GM19099 (cell line): Measurements from ENCODE around the gene SEPTIN1.
A peak's percentile ranks its signal among the peaks of the same experiment; 100 is the strongest.

Source experiments
- POLR2A ChIP-seq: IDR thresholded peaks from 3 replicates; pipeline ENCODE4 v1.6.1; 2011; ENCODE audit warnings: low read depth; ENCODE audit not compliant: insufficient read length; ENCODE audit errors: extremely low read depth

The SEPTIN1 gene, protein sequence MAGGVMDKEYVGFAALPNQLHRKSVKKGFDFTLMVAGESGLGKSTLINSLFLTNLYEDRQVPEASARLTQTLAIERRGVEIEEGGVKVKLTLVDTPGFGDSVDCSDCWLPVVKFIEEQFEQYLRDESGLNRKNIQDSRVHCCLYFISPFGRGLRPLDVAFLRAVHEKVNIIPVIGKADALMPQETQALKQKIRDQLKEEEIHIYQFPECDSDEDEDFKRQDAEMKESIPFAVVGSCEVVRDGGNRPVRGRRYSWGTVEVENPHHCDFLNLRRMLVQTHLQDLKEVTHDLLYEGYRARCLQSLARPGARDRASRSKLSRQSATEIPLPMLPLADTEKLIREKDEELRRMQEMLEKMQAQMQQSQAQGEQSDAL

DNA sequence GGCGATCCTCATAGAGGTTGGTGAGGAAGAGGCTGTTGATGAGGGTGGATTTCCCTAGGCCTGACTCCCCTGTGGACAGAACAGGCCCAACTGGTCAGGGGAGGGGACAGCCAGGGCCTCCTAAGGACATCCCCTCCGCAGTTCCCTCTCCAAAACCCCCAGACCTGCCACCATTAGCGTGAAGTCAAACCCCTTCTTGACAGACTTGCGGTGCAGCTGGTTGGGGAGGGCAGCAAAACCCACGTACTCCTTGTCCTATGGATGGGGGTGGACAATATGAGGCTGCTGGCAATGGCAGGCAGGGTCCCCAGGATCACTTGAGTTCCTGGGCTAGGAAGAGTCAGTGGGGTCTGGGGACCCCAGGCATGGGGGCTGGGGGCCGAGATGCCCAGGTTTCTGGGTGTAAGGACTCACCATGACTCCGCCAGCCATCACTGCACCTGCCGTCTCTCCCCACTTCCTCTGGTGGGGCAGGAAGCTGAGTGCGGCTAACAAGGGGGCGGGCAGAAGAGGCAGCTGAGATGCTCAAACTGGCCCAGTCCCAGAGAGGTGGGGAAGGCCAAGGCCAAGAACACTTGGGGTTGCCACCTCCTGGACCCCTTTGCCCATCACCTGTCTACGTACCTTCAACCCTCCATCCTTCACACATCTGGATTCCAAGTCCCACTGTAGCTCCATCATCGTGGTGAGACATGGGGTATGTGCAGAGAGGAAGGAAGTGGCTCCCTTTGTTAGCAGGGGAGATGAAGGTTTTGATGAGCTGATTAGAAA, at the start of gene SEPTIN1:
Gene SEPTIN1, minus strand, starts transcription at position 451 of the 771 bp plus-strand sequence. Its CDS starts 19 bp downstream, at position 432.
- TF ChIP-seq POLR2A = peak; percentile 77

DNA sequence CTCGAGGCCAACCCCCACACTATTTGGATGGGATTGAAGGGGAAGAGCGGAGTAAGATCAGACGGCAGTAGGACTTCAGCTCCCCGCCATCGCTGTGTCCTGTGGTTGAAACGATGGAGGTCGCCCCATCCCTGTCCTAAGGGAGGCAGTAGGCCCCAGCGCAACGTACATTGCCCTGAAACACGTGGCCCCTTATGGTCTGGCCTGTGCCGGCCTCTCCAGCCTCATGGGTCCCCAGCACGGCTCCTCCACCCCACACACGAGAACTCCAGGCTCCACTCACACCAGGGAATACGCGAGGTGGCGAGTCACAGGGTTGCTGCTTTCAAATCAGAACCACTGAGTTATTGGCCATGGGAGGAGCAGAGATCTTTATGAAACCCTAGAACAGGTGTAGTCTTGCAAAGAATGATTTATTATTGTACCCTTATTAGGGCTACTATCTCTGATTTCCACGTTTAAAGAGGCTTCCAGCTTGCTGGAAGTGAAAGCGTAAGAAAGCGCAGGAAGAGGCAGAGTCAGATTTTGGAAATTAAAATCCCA, 48.1 kb upstream of the SEPTIN1 start:
- no peak for TF ChIP-seq POLR2A

DNA sequence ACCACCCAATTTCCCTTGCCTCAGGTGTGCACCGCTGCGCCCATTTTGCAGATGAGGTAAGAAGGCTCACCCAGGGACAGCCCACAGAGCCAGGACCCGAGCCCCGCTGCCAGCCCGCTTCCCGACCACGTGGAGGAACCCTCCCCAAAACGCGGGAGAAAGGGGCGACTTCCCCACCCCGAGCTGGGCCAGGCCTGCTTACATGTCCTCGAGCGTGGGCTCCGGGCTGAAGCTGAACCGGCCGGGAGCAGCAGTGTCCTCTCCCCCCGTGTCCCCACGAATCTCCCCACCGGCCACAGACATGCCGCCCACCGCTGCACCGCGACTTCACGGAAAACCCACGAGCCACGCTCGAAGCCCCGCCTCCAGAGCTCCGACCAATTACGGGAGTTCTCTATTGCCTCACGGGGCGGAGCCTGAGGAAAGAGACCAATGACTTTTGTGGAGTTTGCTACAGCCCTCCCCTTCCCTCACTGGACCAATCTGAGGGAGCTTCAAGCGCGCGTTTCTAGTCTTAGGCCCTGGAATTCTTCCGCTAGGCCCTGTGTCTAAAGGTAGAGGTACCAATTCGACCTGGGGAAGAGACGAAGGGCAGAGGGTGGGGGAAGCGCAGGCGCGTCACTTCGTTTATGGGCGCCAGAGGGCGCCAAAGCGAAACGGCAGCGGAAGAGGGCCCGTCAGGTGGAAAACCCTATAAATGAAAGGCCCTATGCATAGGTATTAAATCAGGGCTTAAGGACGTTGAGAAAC, 47.5 kb upstream of the SEPTIN1 start, which contains the start of gene DCTPP1:
Gene DCTPP1, minus strand, starts transcription at position 353 of the 750 bp plus-strand sequence. Its CDS starts 50 bp downstream, at position 303.
- peak; percentile 65 for TF ChIP-seq POLR2A

GRCh38 chr16:30429418-30429677, 47.0 kb upstream of the SEPTIN1 start:
- no peak for TF ChIP-seq POLR2A

- no peak for TF ChIP-seq POLR2A
These were observed 45.7 kb upstream of the SEPTIN1 start for GRCh38 chr16:30428055-30428454.

- no peak for TF ChIP-seq POLR2A
These were observed 38.6 kb upstream of the SEPTIN1 start for GRCh38 chr16:30421010-30421409.

DNA sequence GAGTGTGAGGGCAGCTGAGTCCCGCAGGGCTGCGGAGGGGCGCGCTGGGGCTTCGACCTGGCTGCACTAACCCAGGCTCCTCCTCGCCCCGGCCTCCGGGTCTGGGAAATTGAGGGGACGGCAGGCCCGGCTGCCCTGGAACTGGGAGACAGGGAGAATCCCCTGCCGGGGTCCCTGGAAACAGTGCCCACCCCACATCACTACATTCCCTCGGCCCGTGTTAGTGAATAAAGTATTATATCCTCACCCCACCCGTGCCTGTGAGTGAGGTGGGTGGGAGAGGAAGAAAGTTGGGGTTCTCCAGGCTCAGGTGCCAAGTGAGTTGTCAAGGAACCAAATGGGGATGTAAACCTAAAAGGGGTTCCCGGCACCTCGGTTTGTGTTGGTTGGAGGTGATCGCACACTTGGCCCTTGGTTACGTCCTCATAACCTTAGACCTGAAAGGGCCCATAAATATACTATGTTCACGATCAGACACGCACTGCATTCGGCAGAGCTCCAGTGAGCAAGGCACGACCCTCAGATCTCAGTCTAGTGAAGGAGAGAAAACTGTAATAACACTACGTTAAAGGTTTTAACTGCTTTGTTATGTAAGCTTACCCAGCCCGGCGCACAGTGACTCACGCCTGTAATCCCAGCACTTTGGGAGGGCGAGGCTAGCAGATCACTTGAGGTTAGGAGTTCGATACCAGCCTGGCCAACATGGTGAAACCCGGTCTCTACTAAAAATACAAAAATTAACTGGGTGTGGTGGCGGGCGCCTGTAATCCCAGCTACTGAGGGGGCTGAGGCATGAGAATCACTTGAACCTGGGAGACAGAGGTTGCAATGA, 36.2 kb upstream of the SEPTIN1 start:
- no peak for TF ChIP-seq POLR2A

GRCh38 chr16:30417529-30418349, 35.4 kb upstream of the SEPTIN1 start:
- TF ChIP-seq POLR2A = peak; percentile 72

- TF ChIP-seq POLR2A = no peak
These were observed 34.5 kb upstream of the SEPTIN1 start for GRCh38 chr16:30416624-30417528.

GRCh38 chr16:30416047-30416603, 33.8 kb upstream of the SEPTIN1 start:
- TF ChIP-seq POLR2A = no peak

DNA sequence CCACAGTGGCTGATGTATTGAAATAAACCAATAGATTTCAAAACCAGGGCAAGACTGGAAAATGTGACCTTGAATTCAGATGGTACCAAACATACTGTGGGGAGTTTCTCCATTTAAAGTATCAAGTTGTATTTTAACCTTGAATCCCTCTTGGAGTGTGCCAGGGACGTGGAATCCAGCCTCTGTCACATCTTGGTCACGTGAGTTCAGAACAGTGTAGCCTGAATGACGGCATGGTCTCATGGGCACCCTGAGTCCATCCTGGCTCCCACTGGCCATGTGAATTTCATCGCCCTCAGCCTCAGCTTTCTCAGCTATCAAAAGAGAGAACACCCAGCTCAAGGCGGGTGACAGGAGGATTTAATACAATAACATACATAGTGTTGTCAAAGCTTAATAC, 31.8 kb upstream of the SEPTIN1 start:
- TF ChIP-seq POLR2A = no peak

DNA sequence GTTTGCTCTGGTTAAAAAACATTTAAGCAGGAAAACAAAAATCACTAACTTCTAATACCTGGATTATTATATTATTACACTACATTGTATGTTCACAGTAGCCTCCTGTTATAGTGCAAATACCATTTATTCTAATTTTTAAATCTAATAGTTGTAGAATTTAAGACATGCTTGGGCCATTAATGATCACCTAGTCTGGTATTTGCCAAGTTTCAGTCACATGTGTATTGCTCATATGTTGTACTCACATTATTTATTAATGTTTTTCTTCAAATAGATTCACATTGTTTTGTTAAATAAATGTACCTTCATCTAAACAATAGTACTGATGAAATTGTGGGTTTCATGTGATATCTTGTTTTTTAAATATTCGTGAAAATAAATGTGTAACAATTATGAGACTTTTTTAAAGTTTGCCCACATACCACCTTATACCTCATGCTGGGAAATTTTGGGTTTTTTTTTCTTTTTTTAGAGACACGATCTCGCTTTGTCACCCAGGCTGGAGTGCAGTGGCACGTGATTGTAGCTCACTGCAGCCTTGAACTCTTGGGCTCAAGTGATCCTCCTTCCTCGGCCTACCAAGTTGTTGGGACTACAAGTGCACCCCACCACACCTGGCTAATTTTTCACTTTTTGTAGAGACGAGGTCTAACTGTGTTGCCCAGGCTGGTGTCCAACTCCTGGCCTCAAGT, 30.9 kb upstream of the SEPTIN1 start:
- TF ChIP-seq POLR2A = no peak
